Kidney capillary endothelial cell (primary cell): ENCODE data around the gene MMP23B.
"Not testable (repeated sequence)": the region's sequence is repeated elsewhere in the genome, so short reads cannot be mapped to it uniquely, and the experiment has no call there.

Experiments used
- DNase-seq: peaks from one replicate; pipeline ENCODE4 v3.0.0-alpha.2; 2018; ENCODE audit warnings: low spot score

The MMP23B gene

DNA sequence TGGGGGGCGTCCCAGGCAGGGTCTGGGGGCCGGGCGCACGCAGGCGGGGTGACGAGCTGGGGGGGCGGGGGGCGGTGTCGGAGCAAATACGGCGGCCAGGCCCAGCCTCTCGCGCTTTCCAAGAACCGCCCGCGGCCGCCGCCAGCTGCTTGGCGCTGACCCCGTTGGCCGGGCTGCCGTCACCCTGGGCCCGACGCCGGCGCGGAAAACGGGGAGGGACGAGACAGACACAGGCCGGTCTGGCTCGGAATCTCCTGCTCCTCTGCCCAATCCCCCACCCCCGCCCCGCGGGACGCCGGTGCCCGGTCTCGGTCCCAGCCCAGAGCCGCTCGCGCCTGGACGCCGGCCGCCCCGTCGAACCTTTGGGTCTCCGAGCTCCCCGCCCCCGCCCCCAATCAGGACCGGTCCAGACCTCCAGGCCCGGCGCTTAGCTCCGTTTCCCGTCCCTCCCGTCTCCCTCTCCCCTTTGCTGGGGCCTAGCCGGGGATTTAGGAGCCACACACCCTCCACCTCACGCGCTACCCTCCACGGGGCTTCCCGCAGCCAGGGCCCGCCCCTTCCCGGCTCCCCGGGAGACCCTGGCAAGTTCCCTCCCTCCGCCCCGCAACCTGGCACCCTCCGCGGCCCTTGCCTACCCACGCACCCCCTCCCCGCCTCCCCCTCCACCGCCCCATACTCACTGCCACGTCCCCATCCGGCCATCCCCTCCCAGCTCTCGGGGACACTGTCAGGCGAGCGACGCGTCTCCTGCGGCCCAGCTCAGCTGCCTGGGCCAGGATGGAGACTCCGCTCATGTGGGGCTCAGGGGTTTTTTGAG lies 800 bp upstream of the MMP23B start:
- DNase-seq: no peak

DNA sequence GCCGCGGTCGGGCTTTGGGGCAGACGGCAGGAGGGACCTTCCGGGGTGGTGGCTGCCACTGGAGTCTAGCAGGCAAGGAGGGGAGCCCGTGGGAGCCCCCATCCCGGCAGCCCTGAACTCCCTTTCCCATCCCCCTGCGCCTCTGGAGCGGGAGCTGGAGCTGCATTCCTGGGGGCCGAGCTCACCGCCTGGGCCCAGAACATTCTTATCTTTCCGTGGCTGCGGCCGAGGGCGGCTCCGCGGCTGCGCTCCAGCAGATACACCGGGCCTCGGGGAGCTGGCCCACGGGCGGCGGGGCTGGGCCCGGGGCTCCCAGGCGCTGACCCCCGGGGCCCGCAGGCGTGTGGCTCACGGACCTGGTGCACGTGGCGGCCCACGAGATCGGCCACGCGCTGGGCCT lies 1.4 kb downstream of the MMP23B start:
- not testable (repeated sequence) for DNase-seq

DNA sequence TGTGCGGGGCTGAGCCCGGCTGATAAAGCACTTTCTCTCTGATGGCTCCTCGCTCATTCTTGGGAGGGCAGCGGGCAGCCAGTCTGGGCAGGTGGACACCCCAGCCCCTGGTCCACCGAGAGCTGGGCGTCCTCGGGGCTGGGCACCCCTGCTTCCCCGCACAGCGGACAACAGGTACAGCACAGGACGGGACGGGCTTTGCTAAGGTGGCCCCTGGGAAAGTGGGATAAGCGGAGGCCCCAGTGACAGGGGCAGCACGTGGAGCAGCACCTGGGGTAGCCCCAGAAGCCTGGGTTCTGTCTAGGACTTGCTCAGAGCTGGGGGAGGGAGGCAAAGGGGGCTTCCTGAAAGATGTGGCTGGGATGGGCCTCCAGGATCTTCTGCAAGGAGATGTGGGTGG lies 2.6 kb downstream of the MMP23B start:
- DNase-seq: not testable (repeated sequence)

DNA sequence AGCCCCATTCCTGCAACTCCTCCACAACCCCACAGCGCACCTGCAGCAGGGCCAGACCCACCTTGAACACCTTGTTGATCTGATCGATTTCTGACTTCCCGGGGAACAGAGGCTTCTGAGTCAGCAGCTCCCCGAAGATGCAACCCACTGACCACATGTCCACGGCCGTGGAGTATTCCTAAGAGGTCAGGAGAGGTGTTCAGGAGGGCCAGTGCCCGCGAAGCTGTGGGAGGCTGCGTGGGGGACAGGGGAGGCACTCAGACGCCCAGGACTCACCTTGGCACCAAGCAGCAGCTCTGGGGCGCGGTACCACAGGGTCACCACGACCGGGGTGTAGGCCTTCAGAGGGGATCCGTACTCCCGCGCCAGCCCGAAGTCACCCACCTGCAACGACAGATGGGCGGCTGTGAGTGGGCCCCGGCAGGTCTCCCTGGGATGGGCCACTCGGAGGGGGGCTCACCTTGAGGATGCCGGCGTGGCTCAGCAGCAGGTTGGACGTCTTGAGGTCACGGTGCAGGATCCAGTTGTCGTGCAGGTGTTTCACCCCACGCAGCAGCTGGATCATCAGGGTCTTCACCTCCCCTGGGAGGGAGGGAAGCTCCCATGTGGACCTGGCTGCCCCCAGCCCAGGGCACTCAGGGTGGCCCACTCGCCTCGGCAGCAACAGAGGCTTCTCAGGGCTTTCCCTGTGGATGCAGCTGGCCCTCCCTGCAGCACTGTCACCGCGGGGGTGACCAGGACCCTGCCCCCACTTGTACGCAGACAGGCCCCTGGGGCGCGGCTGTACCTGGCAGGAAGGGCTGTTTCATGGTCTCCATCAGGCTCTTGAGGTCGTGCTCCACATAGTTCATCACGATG lies 4.9 kb downstream of the MMP23B start:
- DNase-seq: not testable (repeated sequence)

DNA sequence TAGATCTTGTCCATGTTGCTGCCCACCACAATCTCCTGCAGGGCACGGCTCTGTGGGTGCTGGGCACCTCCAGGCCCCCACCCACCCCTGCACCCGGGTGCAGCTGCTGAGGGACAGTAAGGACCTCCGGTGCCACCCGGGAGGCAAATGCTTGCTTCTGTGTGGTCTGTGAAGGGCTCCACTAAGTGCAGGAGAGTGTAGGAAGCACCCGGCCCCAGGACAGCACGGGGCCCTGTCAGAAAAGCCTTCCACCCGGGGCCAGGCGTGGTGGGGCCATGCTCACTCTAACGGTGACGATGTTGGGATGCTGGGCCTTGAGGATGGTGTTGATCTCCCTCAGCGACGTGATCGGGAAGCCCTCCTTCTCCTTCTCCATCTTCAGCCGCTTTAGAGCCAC lies 5.5 kb downstream of the MMP23B start:
- DNase-seq: not testable (repeated sequence)

DNA sequence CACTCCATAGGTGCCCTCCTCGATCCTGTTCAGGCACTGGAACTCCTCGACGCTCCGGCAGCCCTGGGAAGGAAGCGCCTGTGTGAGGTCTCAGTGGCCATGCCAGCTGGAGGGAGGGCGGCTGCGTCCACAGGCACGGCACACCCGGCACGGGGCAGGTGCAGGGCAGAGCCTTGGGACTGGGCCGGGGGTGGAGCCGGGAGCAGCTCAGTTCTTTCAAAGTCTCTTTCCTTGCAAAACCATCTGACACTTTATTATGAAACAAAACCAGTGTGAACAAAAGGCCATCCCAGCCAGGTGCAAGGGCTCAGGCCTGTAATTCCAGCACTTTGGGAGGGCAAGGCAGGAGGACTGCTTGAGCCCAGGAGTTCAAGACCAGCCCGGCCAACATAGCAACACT lies 6.6 kb downstream of the MMP23B start:
- DNase-seq: not testable (repeated sequence)

DNA sequence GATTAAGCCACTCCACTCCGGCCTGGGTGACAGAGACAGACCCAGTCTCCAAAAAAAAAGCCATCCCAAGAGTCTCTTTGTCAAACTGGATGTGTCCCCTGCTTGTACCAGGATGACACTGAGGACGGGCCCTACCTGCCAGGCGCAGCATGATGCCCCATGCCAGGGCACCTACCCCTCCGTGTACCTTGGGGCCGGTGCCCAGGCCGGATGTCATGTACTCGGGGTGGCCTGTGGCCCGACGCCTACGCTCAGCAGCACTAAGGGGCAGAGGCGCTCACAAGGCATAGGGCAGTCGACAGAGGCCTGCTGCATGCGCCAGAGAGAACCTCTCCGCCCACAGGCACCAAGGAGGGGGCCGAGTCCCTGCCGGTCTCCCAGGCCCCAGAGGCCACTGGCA lies 7.4 kb downstream of the MMP23B start:
- DNase-seq: not testable (repeated sequence)

DNA sequence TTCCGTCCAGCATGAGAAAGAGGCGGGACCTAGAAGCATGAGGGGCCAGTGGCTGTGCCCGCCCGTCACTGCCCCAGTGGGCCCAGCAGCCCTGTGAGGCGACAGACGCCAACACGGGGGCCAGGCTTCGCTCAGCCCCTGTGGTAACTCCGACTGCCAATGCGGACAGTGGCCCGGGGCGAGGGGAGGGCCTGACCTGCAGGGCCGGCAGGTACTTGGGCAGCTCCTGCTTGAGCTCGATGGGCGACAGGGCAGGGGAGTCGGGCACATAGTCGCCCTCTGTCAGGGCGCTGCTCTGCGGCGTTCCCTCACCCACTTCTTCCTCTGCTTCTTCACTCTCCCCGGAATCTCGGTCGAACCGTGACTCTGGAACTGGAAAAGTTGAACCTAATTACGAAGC lies 8.1 kb downstream of the MMP23B start:
- not testable (repeated sequence) for DNase-seq

DNA sequence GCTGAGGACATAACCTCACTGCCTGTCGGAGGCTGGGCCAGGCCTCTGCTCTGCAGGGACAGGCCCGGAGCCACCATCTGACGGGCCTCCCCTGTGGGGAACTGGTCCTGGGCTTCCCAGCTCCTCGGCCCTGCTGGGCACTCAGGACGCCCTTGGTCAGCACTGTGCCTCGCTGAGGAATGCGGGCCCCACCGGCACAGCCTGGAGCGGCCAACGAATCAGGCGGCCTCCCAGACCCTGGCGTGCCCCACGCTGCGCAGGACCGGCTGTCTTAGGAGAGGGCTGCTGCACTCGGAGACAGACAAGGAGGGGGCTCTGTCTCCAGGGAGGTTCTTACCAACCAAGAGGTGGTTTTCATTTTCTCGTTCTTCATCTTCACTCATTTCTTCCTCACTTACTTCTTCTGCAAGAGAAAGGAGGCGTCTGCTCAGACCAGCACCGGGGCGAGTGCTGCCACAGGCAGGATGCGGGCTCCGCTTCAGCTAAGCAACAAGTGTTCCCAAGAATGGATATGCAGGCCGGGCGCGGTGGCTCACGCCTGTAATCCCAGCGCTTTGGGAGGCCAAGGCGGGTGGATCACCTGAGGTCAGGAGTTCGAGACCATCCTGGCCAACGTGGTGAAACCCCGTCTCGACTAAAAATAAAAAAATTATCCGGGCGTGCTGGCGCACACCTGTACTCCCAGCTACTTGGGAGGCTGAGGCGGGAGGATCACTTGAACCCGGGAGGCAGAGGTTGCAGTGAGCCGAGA lies 8.9 kb downstream of the MMP23B start:
- DNase-seq: not testable (repeated sequence)

DNA sequence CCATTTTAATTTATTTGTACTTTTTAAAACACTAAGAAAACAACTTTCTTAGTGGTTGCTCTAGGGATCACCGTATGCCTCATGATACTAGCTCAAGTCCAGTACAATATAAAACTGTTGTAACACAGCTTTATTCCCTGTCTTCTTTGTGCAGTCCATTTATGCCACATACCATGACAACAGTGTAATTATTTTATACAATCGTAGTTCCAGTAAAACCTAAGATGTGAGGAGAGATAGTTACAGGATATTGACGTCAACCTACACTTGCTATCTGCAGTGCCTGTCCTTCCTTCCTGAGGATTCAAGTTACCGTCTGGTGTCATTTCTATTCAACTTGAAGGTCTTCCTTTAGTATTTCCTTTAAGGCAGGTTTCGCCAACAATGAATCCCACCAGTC lies 14.4 kb downstream of the MMP23B start:
- peak; percentile 52 for DNase-seq

DNA sequence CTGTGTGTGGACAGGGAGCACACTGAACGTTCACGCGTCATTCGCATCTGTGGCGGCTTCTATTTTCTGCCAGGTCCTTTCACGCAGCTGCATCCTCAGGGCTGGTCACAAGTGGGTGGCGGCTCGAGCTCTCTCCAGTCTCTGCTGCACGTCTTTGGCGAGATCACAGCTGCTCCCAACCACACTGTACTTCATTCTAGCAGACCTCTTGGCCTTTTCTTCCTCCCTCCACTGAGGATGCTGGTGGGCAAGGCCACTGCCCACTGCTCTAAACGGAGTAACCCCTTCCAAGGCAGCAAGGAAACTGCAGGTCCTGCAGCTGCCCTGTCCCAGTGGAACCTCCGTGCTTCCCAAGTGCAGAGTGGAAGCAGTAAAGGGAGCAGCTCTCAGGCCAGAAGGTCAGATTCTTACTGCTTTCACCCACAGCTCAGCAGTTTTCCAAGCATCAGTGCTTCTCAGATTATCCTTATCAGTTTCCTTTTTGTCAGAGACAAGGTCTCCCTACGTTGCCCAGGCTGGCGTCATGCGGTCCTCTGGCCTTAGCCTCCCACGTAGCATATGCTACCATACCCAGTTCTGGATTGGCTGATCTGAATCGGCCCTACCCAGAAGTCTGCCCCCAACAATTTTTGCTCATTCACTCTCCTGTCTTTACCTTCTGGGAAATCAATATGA lies 15.7 kb downstream of the MMP23B start:
- not testable (repeated sequence) for DNase-seq

DNA sequence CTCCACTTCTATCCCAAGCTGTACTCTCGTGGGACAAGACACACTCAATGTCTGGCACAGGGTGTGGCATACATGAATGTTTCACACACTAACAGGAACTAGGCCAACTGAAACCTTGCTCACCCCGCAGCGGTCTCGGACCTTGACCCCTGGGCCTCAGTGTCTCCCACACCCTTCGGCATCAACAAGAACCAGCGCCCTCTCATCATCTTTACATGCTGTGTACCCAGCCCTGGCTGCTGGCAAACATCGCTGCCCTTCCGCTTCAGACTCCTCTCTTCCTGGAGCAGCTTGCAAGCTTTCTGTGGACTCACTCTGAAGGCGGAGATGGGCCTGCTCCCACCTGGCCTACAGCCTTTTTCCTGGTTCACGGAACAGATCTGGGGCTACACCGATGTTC lies 16.3 kb downstream of the MMP23B start:
- DNase-seq: not testable (repeated sequence)

DNA sequence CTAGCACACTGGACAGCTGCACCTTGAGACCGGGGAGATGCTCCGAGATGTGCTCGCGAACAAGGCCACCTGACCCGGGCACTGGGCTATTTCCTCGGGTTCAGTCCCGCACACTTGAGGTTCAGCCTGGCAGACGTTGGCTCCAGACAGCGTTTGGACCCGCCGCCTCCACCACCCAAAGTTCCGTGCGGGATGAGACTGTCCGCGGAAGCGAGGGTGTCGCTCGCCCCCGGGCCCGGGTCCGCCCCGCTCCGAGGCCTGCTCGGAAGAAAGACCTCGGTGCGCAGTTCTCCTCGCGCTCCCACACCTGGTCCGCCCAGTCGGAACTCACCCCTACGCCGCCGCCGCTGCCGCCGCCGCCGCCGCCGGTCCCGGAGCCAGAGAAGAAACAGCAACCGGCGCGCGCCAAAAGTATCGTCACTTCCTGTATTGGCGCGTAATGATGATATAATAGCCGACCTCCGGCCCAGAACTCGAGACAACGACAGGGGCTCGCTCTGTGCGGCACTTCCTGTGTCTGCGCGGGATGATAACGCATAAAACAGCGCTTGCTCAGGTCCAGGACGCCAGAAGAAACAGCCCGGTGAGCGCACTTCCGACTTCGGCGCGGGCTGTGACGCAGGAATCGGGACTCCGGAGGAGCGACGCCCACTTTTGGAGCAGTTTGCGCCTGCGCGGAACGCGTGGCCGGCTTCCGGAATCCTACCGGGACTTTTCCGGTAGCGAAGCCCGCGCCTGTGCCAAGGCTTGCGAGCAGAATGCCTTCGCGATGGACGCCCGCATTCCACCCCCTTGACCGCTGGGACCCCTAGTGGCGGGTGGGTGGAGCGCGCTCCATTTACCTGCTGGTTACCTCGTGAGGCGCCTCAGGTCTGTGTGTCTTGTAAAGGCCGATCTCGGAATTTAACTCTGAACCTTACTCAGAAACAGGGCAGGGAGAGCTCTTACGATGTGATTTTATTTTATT lies 26.9 kb downstream of the MMP23B start, which contains the start of gene CDK11B:
CDK11B (minus strand) TSS at position 422 of the 967 bp plus-strand sequence. CDS start 1,519 bp downstream, outside the sequence.
- peak; percentile 87 for DNase-seq

DNA sequence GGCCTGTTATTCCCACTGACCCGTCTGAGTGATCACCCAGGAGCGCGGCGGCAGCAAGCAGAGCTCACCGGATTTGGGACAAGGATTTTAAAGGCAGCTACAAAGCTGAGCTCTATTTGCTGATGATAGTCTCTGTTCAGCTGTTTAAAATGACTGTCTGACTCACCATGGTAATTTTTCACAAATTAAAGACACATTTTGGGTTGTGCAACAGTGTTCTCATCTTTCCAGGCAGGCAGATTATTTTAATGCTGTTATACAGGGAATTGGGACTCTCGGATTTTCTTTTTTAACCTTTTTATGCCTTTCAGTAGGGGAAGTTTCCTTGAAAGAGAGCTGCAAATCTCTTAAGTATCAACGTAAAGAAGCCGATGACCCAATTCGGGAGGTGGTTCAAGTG lies 30.4 kb downstream of the MMP23B start:
- DNase-seq: not testable (repeated sequence)

DNA sequence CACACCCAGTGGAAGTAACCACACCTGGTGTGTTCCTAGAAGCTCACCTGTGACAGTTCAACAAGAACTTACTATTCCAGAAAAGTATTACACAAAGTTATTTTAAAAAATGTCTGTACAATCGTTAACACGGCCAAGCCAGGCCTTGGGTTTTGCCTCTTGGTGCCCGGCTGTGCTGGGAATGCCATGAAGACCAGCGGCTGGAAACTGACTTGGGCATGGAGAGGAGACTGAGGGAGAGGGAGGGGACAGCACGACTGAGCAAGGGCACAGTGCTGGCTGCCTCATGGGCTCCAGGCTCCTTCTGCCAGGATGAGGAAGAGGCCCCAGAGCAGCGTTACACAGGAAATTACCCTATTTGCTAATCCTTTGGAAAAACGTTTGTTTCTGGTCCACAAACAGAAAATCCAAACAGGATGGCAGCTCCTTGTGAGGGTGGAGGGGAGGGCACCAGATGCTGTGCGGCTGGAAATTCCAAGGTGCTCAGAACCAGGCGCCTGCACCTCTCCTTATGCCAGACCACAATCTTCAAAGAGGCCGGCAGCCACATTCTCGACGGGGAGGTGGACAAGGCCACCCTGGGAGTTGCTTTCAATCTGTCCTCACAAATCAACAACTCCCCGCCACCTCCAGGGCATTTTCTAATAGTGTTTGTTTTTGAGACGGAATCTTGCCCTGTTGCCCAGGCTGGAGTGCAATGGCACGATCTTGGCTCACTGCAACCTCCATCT lies 31.0 kb downstream of the MMP23B start:
- DNase-seq: not testable (repeated sequence)

DNA sequence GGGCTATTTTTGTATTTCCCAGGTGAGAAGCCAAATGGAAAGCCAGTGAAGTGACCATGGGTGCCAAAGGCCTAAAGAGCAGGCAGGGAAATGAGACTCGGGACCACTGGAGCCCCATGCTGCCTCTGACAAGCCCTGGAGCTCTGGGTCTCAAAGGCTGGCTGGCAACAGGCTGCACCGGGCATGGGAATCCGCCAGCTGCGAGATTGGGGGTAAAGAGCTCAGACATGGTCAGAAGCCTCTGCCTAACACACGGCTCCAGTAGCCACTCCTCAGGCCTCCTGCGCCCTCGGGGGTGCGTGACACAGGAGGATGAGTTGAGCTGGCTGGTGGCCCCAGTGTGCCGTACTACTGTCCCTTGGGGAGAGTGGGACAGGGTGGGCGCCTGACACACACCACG lies 32.3 kb downstream of the MMP23B start:
- DNase-seq: not testable (repeated sequence)

DNA sequence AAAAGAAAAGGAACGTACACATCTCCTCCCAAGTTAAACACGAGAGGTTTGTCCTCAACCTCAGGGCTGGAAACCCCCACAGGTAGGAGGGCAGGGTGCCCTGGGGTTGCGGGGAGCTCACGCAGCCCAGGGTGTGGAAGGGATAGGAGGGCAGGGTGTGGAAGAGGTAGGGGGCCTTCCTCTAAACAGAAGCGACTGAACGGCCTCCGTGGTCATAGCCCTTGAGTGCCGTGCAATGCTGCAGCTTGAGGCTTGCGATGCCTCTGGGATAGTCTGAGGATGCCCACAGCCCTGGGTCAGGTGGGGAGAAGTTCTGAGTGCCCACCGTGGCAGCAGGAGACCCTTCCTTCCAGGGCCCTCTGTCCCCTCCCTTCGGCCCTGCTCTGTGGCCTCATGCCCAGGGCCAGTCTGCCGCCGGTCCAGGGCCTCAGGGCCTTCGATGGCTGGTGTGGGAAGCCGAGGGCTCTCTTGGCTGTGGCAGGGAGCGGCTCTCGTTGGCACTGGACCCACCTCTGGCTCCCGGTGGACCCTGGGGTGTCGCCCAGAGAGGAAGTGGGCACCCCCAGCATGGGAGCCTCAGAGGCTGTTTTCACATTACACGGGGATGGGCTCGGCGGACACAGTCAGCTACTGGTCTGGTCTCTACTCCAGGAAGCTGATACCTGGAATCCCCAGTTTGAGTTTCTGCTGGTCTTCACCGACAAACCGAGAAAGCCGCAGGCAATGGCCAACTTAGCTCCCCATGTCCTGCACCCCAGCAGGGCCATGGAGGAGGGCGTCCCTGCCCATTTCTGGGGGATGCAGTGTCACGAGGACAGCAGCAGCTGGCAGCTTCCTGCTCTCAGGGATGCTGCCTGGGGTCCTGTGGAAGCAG lies 33.2 kb downstream of the MMP23B start:
- DNase-seq: no peak

DNA sequence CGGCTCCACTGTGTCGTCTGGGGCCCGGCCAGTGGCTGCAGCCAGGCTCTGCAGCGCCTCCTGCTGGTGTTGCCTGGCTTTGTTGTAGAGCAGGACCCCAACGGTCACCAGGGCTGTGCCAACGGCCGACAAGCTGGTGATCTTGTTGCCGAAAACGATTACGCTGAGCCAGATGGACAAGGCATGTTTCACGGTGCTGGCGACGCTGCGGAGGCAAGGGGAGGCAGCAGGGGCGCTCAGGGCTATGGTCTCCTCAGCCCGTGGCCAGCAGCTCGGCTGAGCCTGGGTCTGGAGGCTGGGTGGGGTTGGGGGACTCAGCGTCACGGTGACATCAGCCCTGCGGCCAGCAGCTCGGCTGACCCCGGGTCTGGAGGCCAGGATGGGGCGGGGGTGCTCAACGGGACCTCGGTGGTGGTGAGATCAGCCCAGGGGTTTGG lies 33.9 kb downstream of the MMP23B start:
- peak; percentile 30 for DNase-seq

DNA sequence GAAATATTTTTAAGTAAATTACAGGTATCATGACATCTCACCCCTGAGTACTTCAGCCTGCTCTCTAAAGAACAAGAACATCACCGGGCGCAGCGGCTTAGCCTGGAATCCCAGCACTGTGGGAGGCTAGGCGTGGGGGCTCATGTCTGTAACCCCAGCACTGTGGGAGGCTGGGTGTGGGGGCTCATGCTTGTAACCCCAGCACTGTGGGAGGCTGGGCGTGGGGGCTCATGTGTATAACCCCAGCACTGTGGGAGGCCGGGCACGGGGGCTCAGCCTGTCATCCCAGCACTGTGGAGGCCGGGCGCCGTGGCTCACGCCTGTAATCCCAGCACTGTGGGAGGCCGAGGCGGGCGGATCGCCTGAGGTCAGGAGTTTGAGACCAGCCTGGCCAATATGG lies 34.6 kb downstream of the MMP23B start:
- no peak for DNase-seq
